GM13976 (cell line): ENCODE measurements around the gene CSNK1D.

Experiments used
- DNase-seq: peaks from one replicate; pipeline ENCODE4 v3.0.0; 2012; ENCODE audit warnings: low spot score
- in situ Hi-C: fragments of 300-500 bp; cut with MboI; formaldehyde crosslinking; loops from one replicate; pipeline ENCODE4 v1.12.0; 2022; ENCODE audit warnings: low sequenced_read_pairs, mixed read lengths, inconsistent platforms; ENCODE audit not compliant: unreplicated experiment
- TF ChIP-seq, protein P1 (sequence below): IDR thresholded peaks from 2 replicates; pipeline ENCODE4 v1.5.1; 2012; ENCODE audit warnings: borderline replicate concordance, mild to moderate bottlenecking; ENCODE audit not compliant: insufficient read depth; ENCODE audit errors: extremely low read depth, missing control alignments, control extremely low read depth

The CSNK1D gene

DNA sequence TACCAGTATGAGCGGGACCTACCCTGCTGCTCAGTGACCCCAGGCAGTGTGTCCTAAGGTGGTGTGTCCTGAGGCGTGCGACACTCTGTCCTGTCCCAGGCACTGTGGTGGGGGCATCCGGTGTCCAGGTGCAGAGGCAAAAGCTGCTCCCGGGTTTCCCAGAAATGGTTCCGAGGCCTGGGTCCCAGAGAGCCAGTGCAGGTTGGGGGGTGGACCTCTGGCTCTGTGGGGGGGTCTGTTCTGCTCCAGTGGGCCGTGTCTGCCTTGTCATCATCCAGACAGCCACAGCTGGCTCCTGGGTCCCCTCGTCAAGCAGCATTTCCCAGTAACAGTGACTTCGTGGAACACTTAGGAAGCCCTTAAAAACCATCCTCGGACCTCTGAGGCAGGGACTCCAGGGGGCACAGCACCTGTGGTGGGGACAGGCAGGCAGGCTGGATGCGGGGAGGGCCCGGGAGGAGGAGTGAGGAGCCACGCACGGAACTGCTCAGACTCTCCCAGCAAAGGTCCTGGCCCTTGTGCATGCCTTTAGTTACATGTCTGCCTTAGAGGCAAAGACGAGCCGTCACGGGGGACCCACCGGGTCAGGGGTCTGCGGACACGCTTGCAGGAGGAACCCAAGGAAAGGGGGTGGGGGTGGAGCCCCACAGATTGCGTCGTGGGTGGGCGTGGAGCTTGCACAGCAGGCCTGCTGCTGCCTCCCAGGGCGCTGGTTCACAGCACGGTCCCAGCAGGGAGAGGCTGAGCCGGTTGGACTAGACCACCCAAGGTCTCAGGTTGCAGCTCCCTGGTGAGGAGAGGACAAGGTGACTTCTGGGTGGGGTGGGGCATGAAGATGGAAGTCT lies 39.1 kb downstream of the CSNK1D start:
- no peak for DNase-seq
- in situ Hi-C loops, result no loop called here
- TF ChIP-seq, protein P1, sequence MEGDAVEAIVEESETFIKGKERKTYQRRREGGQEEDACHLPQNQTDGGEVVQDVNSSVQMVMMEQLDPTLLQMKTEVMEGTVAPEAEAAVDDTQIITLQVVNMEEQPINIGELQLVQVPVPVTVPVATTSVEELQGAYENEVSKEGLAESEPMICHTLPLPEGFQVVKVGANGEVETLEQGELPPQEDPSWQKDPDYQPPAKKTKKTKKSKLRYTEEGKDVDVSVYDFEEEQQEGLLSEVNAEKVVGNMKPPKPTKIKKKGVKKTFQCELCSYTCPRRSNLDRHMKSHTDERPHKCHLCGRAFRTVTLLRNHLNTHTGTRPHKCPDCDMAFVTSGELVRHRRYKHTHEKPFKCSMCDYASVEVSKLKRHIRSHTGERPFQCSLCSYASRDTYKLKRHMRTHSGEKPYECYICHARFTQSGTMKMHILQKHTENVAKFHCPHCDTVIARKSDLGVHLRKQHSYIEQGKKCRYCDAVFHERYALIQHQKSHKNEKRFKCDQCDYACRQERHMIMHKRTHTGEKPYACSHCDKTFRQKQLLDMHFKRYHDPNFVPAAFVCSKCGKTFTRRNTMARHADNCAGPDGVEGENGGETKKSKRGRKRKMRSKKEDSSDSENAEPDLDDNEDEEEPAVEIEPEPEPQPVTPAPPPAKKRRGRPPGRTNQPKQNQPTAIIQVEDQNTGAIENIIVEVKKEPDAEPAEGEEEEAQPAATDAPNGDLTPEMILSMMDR, result no peak

- TF ChIP-seq, protein P1, result no peak
- in situ Hi-C loops, result no loop called here
- no peak for DNase-seq
Measured at GRCh38 chr17:82232876-82233785, 40.4 kb downstream of the CSNK1D start.

DNA sequence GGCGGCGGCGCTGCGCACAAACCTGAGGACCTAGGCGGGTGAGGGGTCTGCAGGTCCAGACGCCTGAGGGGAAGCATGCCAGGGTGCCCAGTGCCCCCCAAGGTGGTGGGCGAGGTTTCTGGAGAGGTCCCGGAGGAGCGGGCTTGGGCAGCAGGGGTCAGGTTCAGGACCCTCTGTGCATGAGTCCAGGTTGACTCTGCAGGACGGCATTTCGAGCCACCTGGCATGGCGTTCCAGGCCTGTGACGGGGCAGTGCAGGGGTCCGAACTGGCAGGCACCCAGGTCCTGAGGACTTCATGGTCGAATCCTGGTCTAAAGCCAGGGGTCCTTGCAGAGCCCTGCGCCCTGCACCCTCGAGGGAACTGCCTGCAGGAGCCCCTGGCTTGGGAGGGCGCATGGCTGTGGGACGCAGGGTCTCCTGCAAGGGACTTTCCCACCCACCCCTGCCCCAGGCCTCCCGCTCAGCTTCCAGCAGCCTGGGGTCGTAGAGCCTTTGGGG lies 41.1 kb downstream of the CSNK1D start:
- in situ Hi-C loops, result no loop called here
- TF ChIP-seq, protein P1, result no peak
- no peak for DNase-seq

DNA sequence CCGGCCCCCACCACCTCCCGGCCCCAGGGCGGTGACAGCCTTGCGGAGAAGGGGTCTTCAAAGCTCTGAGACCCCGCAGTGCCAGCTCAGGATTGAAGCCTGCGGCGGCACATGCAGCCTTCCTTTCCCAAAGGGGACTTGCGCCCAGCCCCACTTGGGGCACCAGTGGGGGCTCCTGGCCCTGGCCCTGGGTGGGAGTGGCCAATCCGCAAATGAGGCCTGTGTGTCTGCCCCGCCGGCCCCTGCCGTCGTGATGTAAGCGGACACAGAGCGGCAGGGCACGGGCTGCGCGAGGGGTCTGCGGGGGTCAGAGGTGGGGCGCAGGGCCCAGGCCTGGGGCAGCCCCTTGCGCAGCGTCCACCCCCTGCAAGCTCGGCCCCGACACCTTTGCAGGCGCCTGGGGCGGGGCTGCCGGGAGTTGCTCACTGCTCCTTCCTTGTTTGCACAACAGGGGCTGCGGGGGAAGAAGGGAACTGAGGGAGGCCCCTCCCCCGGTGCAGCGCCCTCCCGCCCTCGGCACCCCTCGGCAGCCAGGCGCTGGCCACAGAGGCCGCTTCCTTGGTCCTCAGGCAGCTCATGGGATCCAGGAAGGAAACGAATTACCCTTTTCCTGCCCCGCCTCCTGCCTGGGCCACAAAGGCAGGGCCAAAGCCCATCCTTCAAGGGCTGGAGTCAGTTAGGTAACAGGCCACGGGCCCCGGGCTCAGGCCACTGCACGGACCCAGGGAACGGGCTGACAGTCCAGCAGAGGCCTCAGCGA lies 41.8 kb downstream of the CSNK1D start:
- TF ChIP-seq, protein P1, result no peak
- in situ Hi-C loops, result no loop called here
- DNase-seq, result no peak

DNA sequence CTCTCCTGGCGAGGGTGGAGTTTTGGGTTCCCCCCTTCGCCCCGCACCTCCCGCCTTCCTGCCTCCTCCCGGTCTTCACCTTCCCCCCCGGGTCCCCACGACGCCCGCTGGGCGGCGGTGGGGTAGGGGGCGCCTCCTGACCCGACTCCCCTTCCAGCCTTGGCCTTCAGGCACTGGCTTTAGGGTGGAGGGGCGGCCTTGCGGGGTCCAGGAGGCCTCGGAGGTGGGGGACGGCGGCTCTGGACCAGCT lies 42.3 kb downstream of the CSNK1D start:
- TF ChIP-seq, protein P1, result no peak
- in situ Hi-C loops, result no loop called here
- DNase-seq, result no peak
